Measurements from ENCODE around the gene CCR6. TPM values are rescaled to one million over a fixed set of nuclear protein-coding genes. Genes with fewer than 3 reads are reported as not detected.
A peak's percentile ranks its signal among the peaks of the same experiment; 100 is the strongest.

Gene CCR6
- total and polyA plus RNA-seq, 2 of the 13 experiments (the other 11 are each of a cell fraction or from before 2014, with no cell fraction given): 4.5 to 8.7 TPM

DNA sequence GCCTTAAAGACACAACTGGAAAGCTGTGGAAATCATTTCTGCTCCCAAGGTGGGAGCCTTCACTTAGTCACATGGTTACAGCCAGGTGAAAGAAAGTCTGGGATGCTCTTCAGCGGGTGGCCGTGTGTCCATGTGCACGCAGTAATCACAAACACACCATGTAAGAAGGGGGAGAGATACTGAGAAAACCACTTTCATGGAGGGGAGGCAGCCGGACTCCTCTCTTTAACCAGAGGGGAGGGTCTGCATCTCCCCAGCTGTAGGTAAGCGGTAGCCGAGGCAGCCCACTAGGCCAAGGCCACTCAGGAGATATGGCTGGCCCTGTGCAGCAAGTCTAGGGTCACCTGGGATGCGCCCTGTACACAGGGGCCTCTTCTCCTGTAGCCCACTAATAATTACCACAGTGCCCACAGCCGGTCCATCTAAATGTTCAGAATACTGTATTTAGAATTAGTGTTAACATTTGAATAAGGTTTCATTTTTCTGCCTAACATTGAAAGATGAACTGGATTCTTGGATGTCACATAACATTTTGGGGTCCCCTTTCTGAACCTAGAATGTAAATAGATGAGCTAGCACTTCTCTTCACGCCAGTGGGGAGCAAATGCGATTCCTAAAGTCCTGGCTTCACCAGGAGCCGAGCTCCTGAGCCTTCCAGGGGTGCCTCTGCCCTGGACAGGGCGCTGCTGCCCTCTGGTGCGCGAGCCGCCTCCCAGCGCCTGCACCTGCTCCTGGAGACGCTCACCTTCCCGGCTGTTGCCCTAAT, 19.0 kb downstream of the CCR6 start (continued):
- TF ChIP-seq ELF3 (CRISPR knock-in tag; IDR thresholded peaks at IDR 0.05): peak; percentile 66
- no peak for TF ChIP-seq IRX3 (CRISPR knock-in tag; IDR thresholded peaks at IDR 0.05; ENCODE audit: borderline replicate concordance, low read depth)
- TF ChIP-seq, protein P1, sequence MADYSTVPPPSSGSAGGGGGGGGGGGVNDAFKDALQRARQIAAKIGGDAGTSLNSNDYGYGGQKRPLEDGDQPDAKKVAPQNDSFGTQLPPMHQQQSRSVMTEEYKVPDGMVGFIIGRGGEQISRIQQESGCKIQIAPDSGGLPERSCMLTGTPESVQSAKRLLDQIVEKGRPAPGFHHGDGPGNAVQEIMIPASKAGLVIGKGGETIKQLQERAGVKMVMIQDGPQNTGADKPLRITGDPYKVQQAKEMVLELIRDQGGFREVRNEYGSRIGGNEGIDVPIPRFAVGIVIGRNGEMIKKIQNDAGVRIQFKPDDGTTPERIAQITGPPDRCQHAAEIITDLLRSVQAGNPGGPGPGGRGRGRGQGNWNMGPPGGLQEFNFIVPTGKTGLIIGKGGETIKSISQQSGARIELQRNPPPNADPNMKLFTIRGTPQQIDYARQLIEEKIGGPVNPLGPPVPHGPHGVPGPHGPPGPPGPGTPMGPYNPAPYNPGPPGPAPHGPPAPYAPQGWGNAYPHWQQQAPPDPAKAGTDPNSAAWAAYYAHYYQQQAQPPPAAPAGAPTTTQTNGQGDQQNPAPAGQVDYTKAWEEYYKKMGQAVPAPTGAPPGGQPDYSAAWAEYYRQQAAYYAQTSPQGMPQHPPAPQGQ (CRISPR knock-in tag; IDR thresholded peaks at IDR 0.05; ENCODE audit: borderline replicate concordance): 0 out of 2 replicates have a peak, but pooled peaks have one; percentile 48
- TF ChIP-seq CREB1 (IDR thresholded peaks at IDR 0.05): no peak
- no peak for TF ChIP-seq CREB1 (CRISPR knock-in tag; IDR thresholded peaks at IDR 0.05)
- TF ChIP-seq AHR (CRISPR knock-in tag; IDR thresholded peaks at IDR 0.05): 0 out of 2 replicates have a peak, but pooled peaks have one; percentile 40
- TF ChIP-seq, protein P2, sequence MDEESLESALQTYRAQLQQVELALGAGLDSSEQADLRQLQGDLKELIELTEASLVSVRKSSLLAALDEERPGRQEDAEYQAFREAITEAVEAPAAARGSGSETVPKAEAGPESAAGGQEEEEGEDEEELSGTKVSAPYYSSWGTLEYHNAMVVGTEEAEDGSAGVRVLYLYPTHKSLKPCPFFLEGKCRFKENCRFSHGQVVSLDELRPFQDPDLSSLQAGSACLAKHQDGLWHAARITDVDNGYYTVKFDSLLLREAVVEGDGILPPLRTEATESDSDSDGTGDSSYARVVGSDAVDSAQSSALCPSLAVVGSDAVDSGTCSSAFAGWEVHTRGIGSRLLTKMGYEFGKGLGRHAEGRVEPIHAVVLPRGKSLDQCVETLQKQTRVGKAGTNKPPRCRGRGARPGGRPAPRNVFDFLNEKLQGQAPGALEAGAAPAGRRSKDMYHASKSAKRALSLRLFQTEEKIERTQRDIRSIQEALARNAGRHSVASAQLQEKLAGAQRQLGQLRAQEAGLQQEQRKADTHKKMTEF (CRISPR knock-in tag; IDR thresholded peaks at IDR 0.05): peak; percentile 57; the same call in 1 of the 2 replicates
- no peak for TF ChIP-seq ZNF7 (CRISPR knock-in tag; IDR thresholded peaks at IDR 0.05)
- TF ChIP-seq, protein P3, sequence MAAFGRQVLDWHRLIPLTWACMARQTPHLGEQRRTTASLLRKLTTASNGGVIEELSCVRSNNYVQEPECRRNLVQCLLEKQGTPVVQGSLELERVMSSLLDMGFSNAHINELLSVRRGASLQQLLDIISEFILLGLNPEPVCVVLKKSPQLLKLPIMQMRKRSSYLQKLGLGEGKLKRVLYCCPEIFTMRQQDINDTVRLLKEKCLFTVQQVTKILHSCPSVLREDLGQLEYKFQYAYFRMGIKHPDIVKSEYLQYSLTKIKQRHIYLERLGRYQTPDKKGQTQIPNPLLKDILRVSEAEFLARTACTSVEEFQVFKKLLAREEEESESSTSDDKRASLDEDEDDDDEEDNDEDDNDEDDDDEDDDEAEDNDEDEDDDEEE (CRISPR knock-in tag; IDR thresholded peaks at IDR 0.05): no peak
- TF ChIP-seq, protein P4, sequence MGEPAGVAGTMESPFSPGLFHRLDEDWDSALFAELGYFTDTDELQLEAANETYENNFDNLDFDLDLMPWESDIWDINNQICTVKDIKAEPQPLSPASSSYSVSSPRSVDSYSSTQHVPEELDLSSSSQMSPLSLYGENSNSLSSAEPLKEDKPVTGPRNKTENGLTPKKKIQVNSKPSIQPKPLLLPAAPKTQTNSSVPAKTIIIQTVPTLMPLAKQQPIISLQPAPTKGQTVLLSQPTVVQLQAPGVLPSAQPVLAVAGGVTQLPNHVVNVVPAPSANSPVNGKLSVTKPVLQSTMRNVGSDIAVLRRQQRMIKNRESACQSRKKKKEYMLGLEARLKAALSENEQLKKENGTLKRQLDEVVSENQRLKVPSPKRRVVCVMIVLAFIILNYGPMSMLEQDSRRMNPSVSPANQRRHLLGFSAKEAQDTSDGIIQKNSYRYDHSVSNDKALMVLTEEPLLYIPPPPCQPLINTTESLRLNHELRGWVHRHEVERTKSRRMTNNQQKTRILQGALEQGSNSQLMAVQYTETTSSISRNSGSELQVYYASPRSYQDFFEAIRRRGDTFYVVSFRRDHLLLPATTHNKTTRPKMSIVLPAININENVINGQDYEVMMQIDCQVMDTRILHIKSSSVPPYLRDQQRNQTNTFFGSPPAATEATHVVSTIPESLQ (CRISPR knock-in tag; conservative IDR thresholded peaks at IDR 0.05): 0 out of 2 replicates have a peak, but pooled peaks have one; percentile 76
- TF ChIP-seq MEF2D (CRISPR knock-in tag; IDR thresholded peaks at IDR 0.05): peak; percentile 44; the same call in 1 of the 2 replicates
- TF ChIP-seq, protein P5, sequence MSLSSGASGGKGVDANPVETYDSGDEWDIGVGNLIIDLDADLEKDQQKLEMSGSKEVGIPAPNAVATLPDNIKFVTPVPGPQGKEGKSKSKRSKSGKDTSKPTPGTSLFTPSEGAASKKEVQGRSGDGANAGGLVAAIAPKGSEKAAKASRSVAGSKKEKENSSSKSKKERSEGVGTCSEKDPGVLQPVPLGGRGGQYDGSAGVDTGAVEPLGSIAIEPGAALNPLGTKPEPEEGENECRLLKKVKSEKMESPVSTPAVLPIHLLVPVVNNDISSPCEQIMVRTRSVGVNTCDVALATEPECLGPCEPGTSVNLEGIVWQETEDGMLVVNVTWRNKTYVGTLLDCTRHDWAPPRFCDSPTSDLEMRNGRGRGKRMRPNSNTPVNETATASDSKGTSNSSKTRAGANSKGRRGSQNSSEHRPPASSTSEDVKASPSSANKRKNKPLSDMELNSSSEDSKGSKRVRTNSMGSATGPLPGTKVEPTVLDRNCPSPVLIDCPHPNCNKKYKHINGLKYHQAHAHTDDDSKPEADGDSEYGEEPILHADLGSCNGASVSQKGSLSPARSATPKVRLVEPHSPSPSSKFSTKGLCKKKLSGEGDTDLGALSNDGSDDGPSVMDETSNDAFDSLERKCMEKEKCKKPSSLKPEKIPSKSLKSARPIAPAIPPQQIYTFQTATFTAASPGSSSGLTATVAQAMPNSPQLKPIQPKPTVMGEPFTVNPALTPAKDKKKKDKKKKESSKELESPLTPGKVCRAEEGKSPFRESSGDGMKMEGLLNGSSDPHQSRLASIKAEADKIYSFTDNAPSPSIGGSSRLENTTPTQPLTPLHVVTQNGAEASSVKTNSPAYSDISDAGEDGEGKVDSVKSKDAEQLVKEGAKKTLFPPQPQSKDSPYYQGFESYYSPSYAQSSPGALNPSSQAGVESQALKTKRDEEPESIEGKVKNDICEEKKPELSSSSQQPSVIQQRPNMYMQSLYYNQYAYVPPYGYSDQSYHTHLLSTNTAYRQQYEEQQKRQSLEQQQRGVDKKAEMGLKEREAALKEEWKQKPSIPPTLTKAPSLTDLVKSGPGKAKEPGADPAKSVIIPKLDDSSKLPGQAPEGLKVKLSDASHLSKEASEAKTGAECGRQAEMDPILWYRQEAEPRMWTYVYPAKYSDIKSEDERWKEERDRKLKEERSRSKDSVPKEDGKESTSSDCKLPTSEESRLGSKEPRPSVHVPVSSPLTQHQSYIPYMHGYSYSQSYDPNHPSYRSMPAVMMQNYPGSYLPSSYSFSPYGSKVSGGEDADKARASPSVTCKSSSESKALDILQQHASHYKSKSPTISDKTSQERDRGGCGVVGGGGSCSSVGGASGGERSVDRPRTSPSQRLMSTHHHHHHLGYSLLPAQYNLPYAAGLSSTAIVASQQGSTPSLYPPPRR (CRISPR knock-in tag; IDR thresholded peaks at IDR 0.05; ENCODE audit: borderline replicate concordance): no peak; the same call in 1 of the 2 replicates
- no peak for TF ChIP-seq PHF8 (CRISPR knock-in tag; IDR thresholded peaks at IDR 0.05)
- peak; percentile 78; the same call in 1 of the 2 replicates for TF ChIP-seq ZKSCAN8 (CRISPR knock-in tag; IDR thresholded peaks at IDR 0.05; ENCODE audit: borderline replicate concordance)
- TF ChIP-seq SNAI1 (CRISPR knock-in tag; IDR thresholded peaks at IDR 0.05; ENCODE audit: borderline replicate concordance): 0 out of 2 replicates have a peak, but pooled peaks have one; percentile 39
- TF ChIP-seq ZNF274 (CRISPR knock-in tag; IDR thresholded peaks at IDR 0.05): peak; percentile 51; the same call in 1 of the 2 replicates
- TF ChIP-seq MIXL1 (CRISPR knock-in tag; IDR thresholded peaks at IDR 0.05): 0 out of 2 replicates have a peak, but pooled peaks have one; percentile 30
- TF ChIP-seq MXI1 (IDR thresholded peaks at IDR 0.05; ENCODE audit: borderline replicate concordance, low read depth, low read length): peak; percentile 31; the same call in 1 of the 3 replicates

Measured in HepG2 (cell line).